GM19468 (cell line): Measurements from ENCODE around the gene SYT9.

Experiments
- ATAC-seq: cut with Tn5 transposase; IDR thresholded peaks from one replicate; pipeline ENCODE4 v1.9.1; 2021; ENCODE audit warnings: mild to moderate bottlenecking, moderate library complexity, moderate number of reproducible peaks; ENCODE audit not compliant: unreplicated experiment; ENCODE audit errors: extremely low read depth

The SYT9 gene

DNA sequence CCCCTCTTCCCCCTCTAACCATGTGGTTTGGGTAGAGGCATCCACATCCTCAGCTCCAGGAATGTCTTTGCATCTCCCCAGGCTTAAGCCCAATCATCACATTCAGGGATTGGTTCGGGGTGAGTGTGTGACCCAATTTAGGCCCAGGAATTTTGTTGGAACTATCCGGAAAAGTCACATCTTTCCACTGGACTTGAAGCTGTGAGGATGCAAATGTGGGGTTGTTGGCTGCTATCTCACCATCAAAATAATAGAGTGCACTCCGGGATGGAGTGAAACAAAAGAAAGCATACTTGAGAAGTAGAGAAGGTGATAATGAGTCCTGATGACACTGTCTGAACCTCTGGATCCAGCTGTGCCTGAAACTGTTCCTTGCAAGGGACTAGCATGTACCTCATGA lies 199.8 kb downstream of the SYT9 start:
- no peak for ATAC-seq

DNA sequence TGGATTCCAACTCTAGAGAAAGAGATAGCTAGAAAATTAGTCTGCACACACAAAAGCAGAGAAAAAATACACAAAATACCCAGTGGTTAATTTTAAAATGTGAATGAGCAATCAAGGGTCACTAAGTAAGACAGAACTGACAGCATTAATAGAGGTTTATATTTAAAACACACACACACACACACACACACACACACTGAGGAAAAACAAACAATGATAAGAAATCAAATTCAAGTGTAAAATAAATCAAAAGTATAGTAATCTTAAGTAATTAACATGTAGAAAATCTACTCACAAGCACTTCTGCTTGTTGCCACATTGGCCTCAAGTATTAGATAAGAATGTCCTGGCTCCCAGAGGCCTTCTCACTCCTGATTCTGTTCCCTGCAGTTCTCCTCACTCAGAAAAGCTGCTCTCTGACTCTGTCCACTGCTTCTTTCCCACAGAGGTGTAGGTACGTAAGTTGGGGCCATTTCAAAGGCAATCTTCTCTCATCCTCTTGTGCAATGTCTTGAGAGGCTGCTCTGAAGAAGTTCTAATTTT lies 200.3 kb downstream of the SYT9 start:
- ATAC-seq: no peak

DNA sequence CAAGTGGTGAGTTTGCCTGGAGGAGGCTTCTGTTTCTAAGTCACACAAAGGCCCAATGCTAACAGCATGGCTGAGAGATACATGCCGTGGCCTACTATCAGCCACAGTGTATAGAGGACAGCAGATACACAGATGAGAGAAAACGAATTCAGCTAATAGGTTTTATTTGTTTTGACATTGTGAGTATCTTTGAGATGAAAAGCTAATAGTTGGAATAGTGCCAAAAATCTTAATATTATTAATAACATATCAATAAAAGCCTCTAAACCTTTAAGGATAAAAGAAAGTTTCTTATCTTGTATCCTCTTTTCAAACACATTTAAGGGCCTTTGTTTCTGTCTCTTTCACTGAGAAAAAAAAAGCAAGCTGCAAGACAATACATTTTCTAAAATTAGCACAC lies 203.2 kb downstream of the SYT9 start:
- no peak for ATAC-seq

DNA sequence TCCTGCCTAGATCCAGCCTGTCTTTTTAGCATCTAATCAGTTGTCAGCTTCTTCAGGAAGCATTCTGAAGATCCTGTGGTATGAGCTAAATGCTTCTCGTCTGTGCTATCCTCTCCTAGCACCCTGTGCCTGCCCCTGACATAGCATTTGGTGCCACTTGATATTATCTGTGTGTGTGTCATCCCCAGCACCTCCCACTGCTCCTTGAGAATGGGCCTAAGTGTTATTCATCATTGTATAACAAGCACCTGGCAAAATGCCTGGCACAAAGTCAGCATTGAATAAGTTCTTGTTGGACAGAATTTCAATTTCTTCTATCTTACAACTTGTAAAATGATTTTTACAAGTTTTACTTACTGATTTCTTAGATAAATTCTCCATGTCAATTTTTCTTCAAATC lies 205.5 kb downstream of the SYT9 start:
- no peak for ATAC-seq

GRCh38 chr11:7462706-7463105 lies 211.0 kb downstream of the SYT9 start:
- no peak for ATAC-seq

DNA sequence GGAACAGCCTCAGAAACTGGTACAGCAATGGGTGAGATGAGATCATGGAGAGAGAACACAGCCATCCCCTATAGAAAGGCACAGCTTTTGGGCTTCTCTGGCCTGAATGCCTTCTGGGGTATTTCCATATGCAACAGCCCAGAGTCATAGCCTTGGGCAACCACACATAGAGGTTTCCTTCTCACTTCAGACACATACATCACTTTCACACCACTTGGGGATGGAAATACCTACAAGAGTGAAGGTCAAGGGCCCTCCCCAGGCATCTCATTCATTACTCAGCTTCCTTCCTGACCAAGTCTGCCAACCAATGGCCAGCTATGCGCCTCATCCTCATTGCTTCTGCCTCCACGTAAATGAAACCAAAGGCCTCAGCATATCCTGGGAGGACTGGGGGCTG lies 215.9 kb downstream of the SYT9 start:
- ATAC-seq: no peak

- ATAC-seq: no peak
Observed at GRCh38 chr11:7469351-7469865, 217.7 kb downstream of the SYT9 start.

- ATAC-seq: no peak
Observed at GRCh38 chr11:7471071-7471470, 219.4 kb downstream of the SYT9 start.

DNA sequence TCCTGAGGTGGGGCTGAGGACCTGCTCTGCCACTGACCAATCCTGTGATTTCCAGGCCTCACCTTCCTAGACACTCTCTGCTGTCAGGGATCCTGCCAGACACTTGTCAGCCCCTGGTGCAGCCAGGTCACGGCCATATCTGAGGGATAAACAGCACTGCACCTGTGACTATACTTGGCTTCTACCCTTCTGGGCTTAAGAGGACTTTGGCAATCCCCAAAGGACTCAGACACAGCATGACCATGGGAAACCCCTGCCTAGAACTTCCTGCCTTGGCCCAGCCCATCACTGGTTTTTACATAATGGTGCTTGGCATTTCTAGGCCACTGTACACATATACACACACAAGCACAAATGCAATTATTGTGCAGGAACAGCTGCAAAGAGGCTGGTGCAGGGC lies 222.0 kb downstream of the SYT9 start:
- ATAC-seq: peak; percentile 56

DNA sequence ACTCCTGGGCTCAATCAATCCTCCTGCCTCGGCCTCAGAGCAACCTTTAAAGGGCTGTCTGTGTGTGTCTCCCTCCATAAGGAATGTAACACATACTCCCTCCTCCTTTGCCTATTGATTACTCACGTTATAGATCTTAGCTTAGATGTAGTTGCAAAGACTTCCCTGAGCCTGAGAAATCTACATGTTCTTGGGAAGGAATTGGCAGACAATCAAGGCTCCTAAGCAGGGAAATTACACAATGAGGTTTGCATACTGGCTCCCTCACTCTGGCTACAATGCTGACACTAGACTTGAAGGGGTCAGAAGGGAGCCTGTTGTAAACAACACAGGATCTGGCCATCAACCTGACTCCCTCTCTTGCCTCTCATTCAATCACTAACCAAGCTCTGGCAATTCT lies 228.4 kb downstream of the SYT9 start:
- no peak for ATAC-seq

GRCh38 chr11:7484131-7484530 lies 232.4 kb downstream of the SYT9 start:
- no peak for ATAC-seq

DNA sequence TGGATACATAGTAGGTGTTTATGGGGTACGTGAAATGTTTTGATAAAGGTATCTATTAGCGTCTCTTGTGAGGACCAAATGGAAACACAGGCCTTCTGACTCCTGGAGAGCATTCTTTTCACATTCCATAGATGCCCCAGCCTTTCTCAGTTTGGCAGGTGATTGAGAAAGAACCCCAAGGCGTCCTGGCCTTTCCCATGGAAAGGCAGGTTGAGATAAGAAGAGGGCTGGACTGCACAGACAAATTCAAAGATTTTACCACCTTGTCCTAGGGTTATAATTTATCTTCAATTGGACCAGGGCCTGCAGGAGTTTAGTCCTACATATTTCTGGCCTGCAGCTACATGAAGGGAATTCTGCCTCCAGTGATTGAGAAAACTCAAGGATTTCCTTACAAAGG lies 232.9 kb downstream of the SYT9 start:
- no peak for ATAC-seq

GRCh38 chr11:7485186-7486097 lies 233.7 kb downstream of the SYT9 start, which contains the start of gene OLFML1:
TSS of gene OLFML1 (plus strand) at chr11:7485506. CDS start at chr11:7485876, 370 bp downstream.
- no peak for ATAC-seq

DNA sequence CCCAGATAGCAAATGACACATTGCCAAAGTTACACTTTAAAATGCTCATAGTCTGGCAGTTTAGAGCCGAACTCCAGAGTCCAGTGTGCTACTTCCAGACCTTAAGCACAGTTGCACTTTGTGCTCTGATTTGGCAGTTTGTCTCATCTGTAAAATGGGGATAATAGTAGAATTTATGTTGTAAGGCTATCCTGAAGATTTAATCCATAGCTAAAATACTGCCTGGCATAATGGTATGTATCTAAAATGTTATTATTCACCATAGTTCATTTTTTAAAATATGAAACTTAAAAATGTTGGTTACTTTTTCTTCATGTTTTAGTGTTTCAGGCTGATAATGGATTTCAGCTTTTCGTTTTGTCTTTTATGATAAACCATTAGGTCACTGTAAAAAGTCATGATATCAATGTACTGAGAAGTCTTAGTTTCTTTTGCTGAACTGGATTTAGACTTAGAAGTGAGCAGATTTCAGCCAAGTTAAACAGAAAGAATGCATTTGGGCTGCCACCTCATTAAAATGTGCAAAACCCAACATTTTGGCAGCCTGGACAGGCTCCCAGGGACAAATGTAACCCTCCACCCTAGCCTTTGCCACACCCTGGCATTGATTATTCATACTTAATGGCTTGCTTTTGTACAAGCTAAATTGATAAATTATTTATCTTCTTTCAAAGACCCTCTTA lies 234.5 kb downstream of the SYT9 start:
- ATAC-seq: no peak

DNA sequence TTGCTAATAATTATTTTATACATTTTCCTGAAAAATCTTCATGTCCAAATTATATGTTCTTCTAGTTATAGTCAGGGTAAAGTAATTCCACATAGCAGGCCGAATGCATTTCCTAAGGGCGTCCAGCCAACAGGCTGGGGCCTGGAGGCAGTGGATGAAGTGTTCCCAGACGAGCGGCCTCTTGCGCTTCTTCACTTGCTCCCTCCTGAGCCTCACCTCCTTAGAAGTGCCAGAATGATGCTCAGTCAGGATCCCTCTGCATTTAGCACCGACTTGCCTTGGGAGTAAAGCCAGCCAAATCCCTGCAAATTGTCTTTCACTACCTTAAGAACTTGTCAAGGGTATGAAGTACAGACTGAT lies 235.1 kb downstream of the SYT9 start:
- ATAC-seq: no peak

DNA sequence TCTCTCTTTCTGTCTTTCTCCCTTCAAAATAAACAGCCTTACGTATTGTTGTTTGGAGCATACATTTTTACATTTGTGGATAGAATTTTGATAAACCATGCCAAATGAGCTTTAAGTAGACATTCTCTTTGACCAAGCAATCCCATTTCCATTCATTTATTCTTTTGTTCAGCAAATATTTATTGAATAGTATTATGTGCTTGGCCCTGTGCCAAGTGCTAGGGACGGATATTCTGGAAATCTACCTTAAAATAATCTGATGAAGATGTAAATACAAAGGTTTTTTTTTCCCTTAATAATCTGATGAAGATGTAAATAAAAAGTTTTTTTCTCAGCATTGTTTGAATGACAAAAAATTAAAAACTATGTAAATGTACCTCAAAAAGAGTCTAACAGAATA lies 235.7 kb downstream of the SYT9 start:
- no peak for ATAC-seq

GRCh38 chr11:7488681-7489080 lies 237.0 kb downstream of the SYT9 start:
- no peak for ATAC-seq

GRCh38 chr11:7489376-7489775 lies 237.7 kb downstream of the SYT9 start:
- no peak for ATAC-seq

GRCh38 chr11:7490054-7490453 lies 238.3 kb downstream of the SYT9 start:
- no peak for ATAC-seq

DNA sequence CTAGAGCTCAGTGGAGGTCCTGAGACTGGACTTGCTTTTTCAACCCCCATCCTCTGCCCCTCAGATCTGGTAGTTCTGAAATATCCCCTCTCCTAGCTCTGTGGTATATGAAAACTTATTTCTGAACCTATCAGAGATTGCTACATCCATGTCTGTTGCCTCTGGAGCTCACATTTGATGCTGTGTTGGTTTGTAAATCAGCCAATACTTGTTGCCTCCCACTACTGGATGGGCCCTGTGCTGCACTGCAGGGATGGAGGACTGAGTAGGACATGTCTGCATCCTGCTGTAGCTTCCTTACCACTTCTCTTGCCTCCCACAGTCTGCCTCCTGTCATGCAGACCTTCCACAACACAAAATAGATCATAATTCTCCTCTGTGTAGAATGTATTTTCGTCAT lies 238.8 kb downstream of the SYT9 start:
- ATAC-seq: no peak

GRCh38 chr11:7492253-7492652 lies 240.5 kb downstream of the SYT9 start:
- no peak for ATAC-seq
